Activated CD4-positive, alpha-beta T cell treated with anti-CD3 and anti-CD28 coated beads, Interleukin-2, amount 10 ng/mL, durations not matched to agents 7 days and 5 days (primary cell): Measurements from ENCODE around the gene ELF5. TPM values are rescaled to one million over a fixed set of nuclear protein-coding genes. Genes with fewer than 3 reads are reported as not detected.

Experiments
- CTCF ChIA-PET: fragments of 350-600 bp; sonication (Branson Sonifier 250); formaldehyde crosslinking; loops from one replicate; lab custom pipeline; 2021; ENCODE audit warnings: antibody characterized with exemption; lab: Charles Lee
- POLR2A ChIA-PET: fragments of 350-600 bp; sonication (Branson Sonifier 250); formaldehyde crosslinking; loops from one replicate; lab custom pipeline; 2021; ENCODE audit warnings: antibody characterized with exemption; lab: Charles Lee
- DNase-seq: peaks from one replicate; pipeline ENCODE4 v3.0.0-alpha.2; 2020
- H3K27ac Mint-ChIP-seq: one replicate; pipeline ENCODE4 v1.8.0; 2021; ENCODE audit warnings: mild to moderate bottlenecking, moderate library complexity, mixed read lengths
- H3K27me3 Mint-ChIP-seq: one replicate; pipeline ENCODE4 v1.8.0; 2021; ENCODE audit warnings: mixed read lengths
- H3K36me3 Mint-ChIP-seq: one replicate; pipeline ENCODE4 v1.8.0; 2021; ENCODE audit warnings: low read depth, mixed read lengths
- H3K4me1 Mint-ChIP-seq: one replicate; pipeline ENCODE4 v1.8.0; 2021; ENCODE audit warnings: mixed read lengths
- H3K4me3 Mint-ChIP-seq: one replicate; pipeline ENCODE4 v1.8.0; 2021; ENCODE audit warnings: mild to moderate bottlenecking, moderate library complexity, mixed read lengths
- H3K9me3 Mint-ChIP-seq: one replicate; pipeline ENCODE4 v1.8.0; 2021; ENCODE audit warnings: mixed read lengths
- total RNA-seq, 2 experiments: library from RNA; stranded (reverse); gene quantifications; one replicate each; pipeline ENCODE4 v1.2.3, GENCODE V29; 2021

ELF5 gene
- total RNA-seq, 2 experiments from 2014 or later: not detected

GRCh38 chr11:34534826-34535225 lies 21.2 kb upstream of the ELF5 start:
- Mint-ChIP-seq H3K27me3 (peaks cover 22% of the 10 kb centered on the region), H3K36me3 (no peaks in the 10 kb centered on the region), H3K27ac (no peak overlapping the region), H3K9me3 (no peaks in the 10 kb centered on the region), H3K4me3 (no peak overlapping the region), H3K4me1 (no peaks in the 10 kb centered on the region)
- ChIA-PET POLR2A (no interaction called here), CTCF (no interaction called here)
- no peak for DNase-seq

- CTCF ChIA-PET: no interaction called here
Observed at GRCh38 chr11:34531663-34532062, 18.1 kb upstream of the ELF5 start.

GRCh38 chr11:34530545-34531234 lies 17.1 kb upstream of the ELF5 start:
- Mint-ChIP-seq H3K9me3 (no peaks in the 10 kb centered on the region), H3K27me3 (peaks cover 14% of the 10 kb centered on the region), H3K36me3 (no peaks in the 10 kb centered on the region), H3K4me3 (no peak overlapping the region), H3K4me1 (no peaks in the 10 kb centered on the region), H3K27ac (no peak overlapping the region)
- POLR2A ChIA-PET: no interaction called here
- CTCF ChIA-PET: interaction anchor here (0.6 kb wide), 2 partner anchors 45 to 514 kb away, joined by 3 to 6 read pairs; no protein-coding TSS in a partner anchor
- DNase-seq: no peak

More at GRCh38 chr11:34531663-34532062, 18.1 kb upstream of the ELF5 start:
- no peak for DNase-seq
- no peaks in the 10 kb centered on the region for H3K4me1 Mint-ChIP-seq
- no peak overlapping the region for H3K4me3 Mint-ChIP-seq
- POLR2A ChIA-PET: no interaction called here
- no peak overlapping the region for H3K27ac Mint-ChIP-seq
- no peaks in the 10 kb centered on the region for H3K9me3 Mint-ChIP-seq
- H3K27me3 Mint-ChIP-seq: peaks cover 14% of the 10 kb centered on the region
- H3K36me3 Mint-ChIP-seq: no peaks in the 10 kb centered on the region

GRCh38 chr11:34529643-34530042 lies 16.0 kb upstream of the ELF5 start:
- Mint-ChIP-seq H3K27me3 (peaks cover 13% of the 10 kb centered on the region), H3K4me1 (no peaks in the 10 kb centered on the region), H3K9me3 (no peaks in the 10 kb centered on the region), H3K27ac (no peak overlapping the region), H3K4me3 (no peak overlapping the region), H3K36me3 (no peaks in the 10 kb centered on the region)
- no peak for DNase-seq
- CTCF ChIA-PET: no interaction called here
- POLR2A ChIA-PET: no interaction called here

DNA sequence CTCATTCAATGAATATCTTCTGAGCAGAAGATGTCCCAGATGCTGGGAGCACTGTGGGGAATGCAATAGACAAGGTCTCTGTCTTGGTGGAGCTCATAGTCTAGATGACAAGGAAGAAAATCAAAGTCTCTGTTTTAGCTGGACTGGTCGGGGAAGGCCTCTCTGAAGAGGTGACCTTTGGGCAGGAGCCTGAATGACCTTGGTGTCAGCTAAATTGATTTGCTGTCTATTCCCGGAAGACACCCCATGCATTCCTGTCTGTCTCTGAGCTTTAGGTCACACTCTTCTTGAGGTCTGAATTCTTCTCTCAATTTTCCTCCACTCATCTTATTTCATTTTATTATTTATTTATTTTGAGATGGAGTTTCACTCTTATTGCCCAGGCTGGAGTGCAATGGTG lies 14.5 kb upstream of the ELF5 start:
- H3K36me3 Mint-ChIP-seq: no peaks in the 10 kb centered on the region
- H3K27ac Mint-ChIP-seq: no peak overlapping the region
- ChIA-PET POLR2A (no interaction called here), CTCF (no interaction called here)
- no peak for DNase-seq
- H3K4me3 Mint-ChIP-seq: no peak overlapping the region
- no peaks in the 10 kb centered on the region for H3K4me1 Mint-ChIP-seq
- H3K9me3 Mint-ChIP-seq: no peaks in the 10 kb centered on the region
- peaks cover 13% of the 10 kb centered on the region for H3K27me3 Mint-ChIP-seq

GRCh38 chr11:34525888-34526657 lies 12.5 kb upstream of the ELF5 start:
- ChIA-PET CTCF (interaction anchor here (0.6 to 2.6 kb wide), 2 partner anchors 13 to 14 kb away, joined by 3 to 5 read pairs; no protein-coding TSS in a partner anchor), POLR2A (no interaction called here)
- no peak for DNase-seq

DNA sequence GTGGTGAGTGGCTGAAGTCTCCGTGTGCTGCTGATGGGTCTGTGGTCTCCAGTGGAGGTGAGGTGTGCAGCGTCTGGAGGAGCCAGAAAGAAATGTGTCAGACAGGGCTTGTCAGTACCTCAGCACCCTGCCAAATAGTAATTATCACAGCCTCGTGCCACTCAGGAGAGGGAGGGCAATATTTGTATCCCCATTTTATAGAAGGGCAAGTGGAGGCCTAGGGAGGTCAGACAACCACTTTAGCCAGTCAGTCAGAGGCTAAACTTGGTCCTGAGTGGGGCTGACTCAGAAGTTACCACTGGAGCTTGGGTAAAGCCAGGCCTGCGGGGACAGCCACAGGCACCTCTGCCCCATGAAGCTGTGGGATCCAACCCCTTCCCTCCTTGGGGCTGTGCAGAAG lies 11.5 kb upstream of the ELF5 start:
- ChIA-PET POLR2A (no interaction called here), CTCF (interaction anchor here (2.6 kb wide), 1 partner anchor 12 kb away, joined by 5 read pairs; no protein-coding TSS in a partner anchor)
- H3K4me3 Mint-ChIP-seq: no peak overlapping the region
- peaks cover 6% of the 10 kb centered on the region for H3K27me3 Mint-ChIP-seq
- no peak overlapping the region for H3K27ac Mint-ChIP-seq
- no peaks in the 10 kb centered on the region for H3K9me3 Mint-ChIP-seq
- H3K4me1 Mint-ChIP-seq: no peaks in the 10 kb centered on the region
- DNase-seq: no peak
- H3K36me3 Mint-ChIP-seq: no peaks in the 10 kb centered on the region

More at GRCh38 chr11:34525888-34526657, 12.5 kb upstream of the ELF5 start:
- Mint-ChIP-seq H3K9me3 (no peaks in the 10 kb centered on the region), H3K36me3 (no peaks in the 10 kb centered on the region), H3K27me3 (peaks cover 9% of the 10 kb centered on the region), H3K4me3 (no peak overlapping the region), H3K4me1 (no peaks in the 10 kb centered on the region), H3K27ac (no peak overlapping the region)

DNA sequence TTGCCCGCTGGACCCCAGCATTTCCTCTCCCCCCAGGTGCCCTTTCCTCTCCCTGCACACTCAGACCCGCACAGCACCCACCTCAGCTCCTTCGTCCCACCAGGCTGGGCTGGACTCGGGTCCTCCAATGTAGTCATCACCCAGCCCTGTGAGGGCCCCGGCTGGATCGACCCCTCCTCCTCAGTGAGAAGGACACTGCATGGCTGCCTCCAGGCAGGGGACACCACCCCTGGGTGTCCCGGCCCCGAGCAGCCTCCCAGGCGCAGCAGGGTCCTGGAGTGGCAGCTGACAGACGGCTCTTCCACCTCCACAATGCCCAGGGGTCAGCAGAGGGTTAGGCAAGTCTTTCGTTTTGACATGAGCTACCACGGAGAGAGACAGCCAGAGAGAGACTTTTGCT lies 11.1 kb upstream of the ELF5 start:
- Mint-ChIP-seq H3K4me1 (no peaks in the 10 kb centered on the region), H3K9me3 (no peaks in the 10 kb centered on the region), H3K4me3 (no peak overlapping the region), H3K36me3 (no peaks in the 10 kb centered on the region), H3K27ac (no peak overlapping the region), H3K27me3 (peaks cover 3% of the 10 kb centered on the region)
- CTCF ChIA-PET: interaction anchor here (2.6 kb wide), 1 partner anchor 12 kb away, joined by 5 read pairs; no protein-coding TSS in a partner anchor
- POLR2A ChIA-PET: no interaction called here
- no peak for DNase-seq

DNA sequence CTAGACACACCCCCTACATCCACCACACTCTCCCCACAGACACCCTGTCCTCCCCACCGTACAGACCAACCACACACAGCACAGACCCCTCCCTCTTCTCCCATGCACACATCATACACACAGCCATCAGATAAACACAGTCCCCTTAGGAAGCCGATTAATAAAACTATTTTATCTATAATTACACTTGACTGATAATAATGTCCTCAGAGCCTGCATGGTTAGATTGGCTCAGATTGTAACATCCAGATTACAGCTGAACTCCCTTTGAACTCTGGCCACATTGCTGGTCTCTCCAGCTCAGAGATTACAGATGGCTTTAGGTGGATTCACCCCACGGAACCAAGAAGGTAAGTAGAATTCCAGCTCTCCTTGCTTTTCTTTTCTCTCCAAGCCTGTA lies 9.5 kb upstream of the ELF5 start:
- no peak for DNase-seq
- Mint-ChIP-seq H3K9me3 (no peaks in the 10 kb centered on the region), H3K36me3 (no peaks in the 10 kb centered on the region), H3K27ac (no peak overlapping the region), H3K4me3 (no peak overlapping the region), H3K4me1 (no peaks in the 10 kb centered on the region), H3K27me3 (peaks cover 4% of the 10 kb centered on the region)
- ChIA-PET CTCF (no interaction called here), POLR2A (no interaction called here)

- Mint-ChIP-seq H3K36me3 (no peaks in the 10 kb centered on the region), H3K27me3 (peaks cover 11% of the 10 kb centered on the region), H3K27ac (no peak overlapping the region), H3K9me3 (no peaks in the 10 kb centered on the region), H3K4me3 (no peak overlapping the region), H3K4me1 (no peaks in the 10 kb centered on the region)
- CTCF ChIA-PET: no interaction called here
- no peak for DNase-seq
- POLR2A ChIA-PET: no interaction called here
Observed at GRCh38 chr11:34522188-34522587, 8.6 kb upstream of the ELF5 start.

GRCh38 chr11:34521265-34521664 lies 7.7 kb upstream of the ELF5 start:
- Mint-ChIP-seq H3K27ac (no peak overlapping the region), H3K4me1 (no peaks in the 10 kb centered on the region), H3K9me3 (no peaks in the 10 kb centered on the region), H3K4me3 (no peak overlapping the region), H3K27me3 (peaks cover 11% of the 10 kb centered on the region), H3K36me3 (no peaks in the 10 kb centered on the region)
- DNase-seq: no peak
- ChIA-PET CTCF (no interaction called here), POLR2A (no interaction called here)

GRCh38 chr11:34519595-34520235 lies 6.1 kb upstream of the ELF5 start:
- no peaks in the 10 kb centered on the region for H3K36me3 Mint-ChIP-seq
- peaks cover 11% of the 10 kb centered on the region for H3K27me3 Mint-ChIP-seq
- no peak overlapping the region for H3K27ac Mint-ChIP-seq
- no peak for DNase-seq
- ChIA-PET POLR2A (no interaction called here), CTCF (interaction anchor here (0.6 kb wide), 1 partner anchor 1967 kb away, joined by 4 read pairs; no protein-coding TSS in a partner anchor)
- H3K4me3 Mint-ChIP-seq: no peak overlapping the region
- H3K4me1 Mint-ChIP-seq: no peaks in the 10 kb centered on the region
- H3K9me3 Mint-ChIP-seq: no peaks in the 10 kb centered on the region
